Stimulated activated naive B cell treated with anti-CD40 and anti-IgM and Interleukin-4, amounts not matched to agents 10 μg/mL and 1 μg/mL and 100 μg/mL, for 72 hours (primary cell): ENCODE results near the gene TTC21A.

Experiments
- ATAC-seq, 2 donors: fragments of 150-1000 bp; cut with Tn5 transposase; replicated peaks; 2 replicates each; pipeline ENCODE4 v1.10.0; 2021; ENCODE audit warnings: moderate library complexity in 1 of 2
- DNase-seq: peaks from one replicate; pipeline ENCODE4 v3.0.0; 2021
- H3K27ac Mint-ChIP-seq: one replicate; pipeline ENCODE4 v1.8.0; 2022; ENCODE audit warnings: mild to moderate bottlenecking, mixed read lengths
- H3K27me3 Mint-ChIP-seq, 2 donors: one replicate each; pipeline ENCODE4 v1.8.0; 2022; ENCODE audit warnings: mixed read lengths in 2 of 2
- H3K36me3 Mint-ChIP-seq, 2 donors: one replicate each; pipeline ENCODE4 v1.8.0; 2022; ENCODE audit warnings: mixed read lengths in 2 of 2, mild to moderate bottlenecking in 1 of 2
- H3K4me1 Mint-ChIP-seq, 2 donors: one replicate each; pipeline ENCODE4 v1.8.0; 2022; ENCODE audit warnings: mixed read lengths in 2 of 2, mild to moderate bottlenecking in 1 of 2
- H3K4me3 Mint-ChIP-seq, 2 donors: one replicate each; pipeline ENCODE4 v1.8.0; 2022; ENCODE audit warnings: mild to moderate bottlenecking in 2 of 2, mixed read lengths in 2 of 2, moderate library complexity in 1 of 2
- H3K9me3 Mint-ChIP-seq, 2 donors: one replicate each; pipeline ENCODE4 v1.8.0; 2022; ENCODE audit warnings: mixed read lengths in 2 of 2, mild to moderate bottlenecking in 1 of 2

The TTC21A gene

DNA sequence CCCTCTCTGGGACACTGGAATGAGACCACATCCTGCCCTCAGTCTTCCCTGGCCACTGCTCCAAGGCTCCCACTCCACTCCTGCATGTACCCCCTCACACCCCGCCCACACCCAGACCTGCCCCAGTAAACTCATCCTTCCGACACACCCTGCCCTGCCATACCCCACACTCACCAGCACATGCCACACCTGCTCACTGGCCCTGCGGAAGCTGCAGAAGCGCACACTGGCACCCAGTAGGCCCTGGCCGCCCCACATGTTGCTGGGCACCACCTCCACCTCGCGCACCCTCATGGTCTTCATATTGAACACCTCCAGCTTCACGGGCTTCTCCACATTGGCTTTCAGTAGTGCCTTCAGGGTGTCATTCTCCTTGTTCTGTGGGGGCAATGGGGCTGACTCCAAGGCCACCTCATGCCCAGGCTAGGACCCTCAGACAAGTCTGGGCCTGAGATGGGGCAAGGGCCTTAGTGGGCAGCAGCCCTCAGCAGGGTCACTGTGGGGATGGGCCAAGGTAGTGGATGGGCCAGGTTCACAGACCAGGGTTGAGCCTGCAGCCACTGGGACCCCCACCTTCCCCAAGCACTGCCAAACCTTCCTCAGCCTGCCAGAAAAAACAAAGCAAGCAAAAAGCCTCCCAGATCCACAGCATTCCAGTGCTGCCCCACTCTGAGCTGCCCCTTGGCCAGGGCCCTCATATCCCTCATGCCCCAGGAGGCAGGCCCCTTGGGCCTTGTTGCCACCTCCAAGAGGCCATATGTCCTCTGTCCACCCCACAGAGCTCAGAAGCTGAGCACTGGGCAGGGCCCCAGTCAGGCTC, 4.8 kb upstream of the TTC21A start:
- H3K36me3 Mint-ChIP-seq = peaks cover 12 to 22% of the 10 kb centered on the region in 2 donors
- H3K27ac Mint-ChIP-seq = peak overlapping the region; percentile 44
- DNase-seq = no peak
- no peaks in the 10 kb centered on the region for H3K27me3 Mint-ChIP-seq
- no peak for ATAC-seq
- H3K4me3 Mint-ChIP-seq = no peak overlapping the region
- no peaks in the 10 kb centered on the region for H3K9me3 Mint-ChIP-seq
- H3K4me1 Mint-ChIP-seq = peaks cover 42 to 57% of the 10 kb centered on the region in 2 donors

GRCh38 chr3:39103324-39103693, 4.2 kb upstream of the TTC21A start:
- H3K27ac Mint-ChIP-seq = peak overlapping the region; percentile 21
- H3K4me1 Mint-ChIP-seq = peaks cover 48 to 63% of the 10 kb centered on the region in 2 donors
- ATAC-seq = no peak
- no peaks in the 10 kb centered on the region for H3K27me3 Mint-ChIP-seq
- DNase-seq = no peak
- H3K36me3 Mint-ChIP-seq = peaks cover 7 to 22% of the 10 kb centered on the region in 2 donors
- no peak overlapping the region for H3K4me3 Mint-ChIP-seq
- H3K9me3 Mint-ChIP-seq = no peaks in the 10 kb centered on the region

DNA sequence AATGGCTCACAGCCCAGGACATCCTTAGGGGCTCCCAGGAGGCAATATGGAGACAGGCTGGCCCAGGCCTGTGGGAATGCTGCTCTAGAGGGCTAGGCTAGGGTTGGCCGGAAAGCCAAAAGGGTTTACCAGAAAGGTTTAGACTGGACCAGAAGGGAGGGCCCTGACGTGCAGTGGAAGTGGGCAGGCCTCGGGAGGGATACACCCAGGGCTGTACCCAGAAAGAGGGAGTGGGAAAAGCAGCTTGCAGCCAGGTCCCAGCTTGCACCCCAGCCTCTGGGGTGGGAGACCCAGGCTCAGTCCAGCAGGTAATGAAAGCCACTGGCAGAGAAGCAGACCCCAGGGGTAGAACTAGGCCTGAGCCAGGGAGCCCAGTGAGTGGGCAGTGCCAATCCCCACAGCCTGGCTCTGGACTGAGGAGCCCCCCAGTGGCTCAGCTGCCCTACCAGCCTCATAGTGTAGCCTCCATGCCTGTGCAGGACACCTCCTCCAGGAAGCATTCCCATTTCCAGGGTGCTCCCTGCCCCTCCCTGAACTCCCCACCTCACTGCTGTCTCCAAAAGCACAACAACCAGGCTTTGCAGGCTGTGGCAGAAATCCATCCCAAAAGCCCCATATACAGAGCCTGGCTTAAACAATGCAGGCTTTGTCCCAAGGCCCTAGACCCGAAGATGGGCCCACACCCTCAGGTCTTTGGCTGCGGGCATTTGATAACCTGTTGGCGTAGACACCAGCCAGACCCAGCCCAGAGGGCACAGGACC, 3.5 kb upstream of the TTC21A start:
- peaks cover 54 to 70% of the 10 kb centered on the region in 2 donors for H3K4me1 Mint-ChIP-seq
- H3K36me3 Mint-ChIP-seq = peaks cover 7 to 22% of the 10 kb centered on the region in 2 donors
- H3K27me3 Mint-ChIP-seq = no peaks in the 10 kb centered on the region

GRCh38 chr3:39104961-39105686, 2.4 kb upstream of the TTC21A start:
- H3K27ac Mint-ChIP-seq = peak overlapping the region; percentile 63
- no peaks in the 10 kb centered on the region for H3K9me3 Mint-ChIP-seq
- ATAC-seq (no peak), DNase-seq (no peak)
- no peaks in the 10 kb centered on the region for H3K27me3 Mint-ChIP-seq
- H3K4me1 Mint-ChIP-seq = peaks cover 59 to 76% of the 10 kb centered on the region in 2 donors
- H3K36me3 Mint-ChIP-seq = peaks cover 7 to 22% of the 10 kb centered on the region in 2 donors
- peak overlapping the region in 1 of 2 donors; percentile 1 for H3K4me3 Mint-ChIP-seq

More for the DNA sequence above, 3.5 kb upstream of the TTC21A start:
- H3K9me3 Mint-ChIP-seq = no peaks in the 10 kb centered on the region
- H3K4me3 Mint-ChIP-seq = no peak overlapping the region
- DNase-seq (no peak), ATAC-seq (no peak)
- no peak overlapping the region for H3K27ac Mint-ChIP-seq

GRCh38 chr3:39105687-39106063, 1.8 kb upstream of the TTC21A start:
- Mint-ChIP-seq H3K4me1 (peaks cover 59 to 76% of the 10 kb centered on the region in 2 donors), H3K4me3 (peak overlapping the region; percentile 90 to 91), H3K27ac (peak overlapping the region; percentile 42), H3K9me3 (no peaks in the 10 kb centered on the region), H3K36me3 (peaks cover 5 to 19% of the 10 kb centered on the region in 2 donors), H3K27me3 (no peaks in the 10 kb centered on the region)
- ATAC-seq (no peak), DNase-seq (no peak)

GRCh38 chr3:39106281-39106811, 1.1 kb upstream of the TTC21A start:
- Mint-ChIP-seq H3K4me1 (peaks cover 59 to 70% of the 10 kb centered on the region in 2 donors), H3K36me3 (peaks cover 4 to 14% of the 10 kb centered on the region in 2 donors), H3K27ac (peak overlapping the region; percentile 90), H3K4me3 (peak overlapping the region; percentile 90 to 91), H3K27me3 (no peaks in the 10 kb centered on the region), H3K9me3 (no peaks in the 10 kb centered on the region)
- DNase-seq = no peak
- no peak for ATAC-seq

GRCh38 chr3:39106851-39107387, 561 bp upstream of the TTC21A start:
- Mint-ChIP-seq H3K9me3 (no peaks in the 10 kb centered on the region), H3K36me3 (peaks cover 4 to 14% of the 10 kb centered on the region in 2 donors), H3K27ac (peak overlapping the region; percentile 90), H3K27me3 (no peaks in the 10 kb centered on the region), H3K4me3 (peak overlapping the region; percentile 90 to 91), H3K4me1 (peaks cover 57 to 67% of the 10 kb centered on the region in 2 donors)
- ATAC-seq (peak; percentile 8 to 17), DNase-seq (no peak)

DNA sequence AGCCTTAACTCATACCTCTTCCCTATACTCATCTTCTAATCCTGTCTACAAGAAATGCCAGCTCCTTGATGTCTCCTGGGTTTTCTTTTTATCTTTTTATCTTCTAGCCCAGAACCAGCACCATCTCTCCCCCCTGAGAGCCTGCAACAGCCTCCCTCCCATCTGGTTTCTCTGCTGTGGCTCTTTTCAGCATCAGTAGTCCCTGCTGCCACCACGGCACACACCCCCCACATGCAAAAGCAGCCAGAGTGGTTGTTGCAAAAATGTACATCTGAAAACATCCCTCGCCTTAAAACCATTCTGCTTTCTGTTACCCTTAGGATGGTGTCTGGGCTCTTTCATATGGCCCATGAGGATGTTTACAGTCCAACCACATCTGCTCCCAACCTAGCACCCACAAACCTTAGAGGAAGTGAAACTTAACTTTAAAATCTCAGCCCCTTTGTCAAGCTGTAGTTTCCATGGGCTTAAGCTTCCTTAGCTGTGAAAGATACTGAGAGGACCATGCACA, 775 bp downstream of the TTC21A start:
- H3K27ac Mint-ChIP-seq = peak overlapping the region; percentile 94
- DNase-seq (peak; percentile 40), ATAC-seq (peak; percentile 80 to 85)
- H3K4me3 Mint-ChIP-seq = peak overlapping the region; percentile 89 to 90
- H3K4me1 Mint-ChIP-seq = peaks cover 44 to 53% of the 10 kb centered on the region in 2 donors
- H3K27me3 Mint-ChIP-seq = no peaks in the 10 kb centered on the region
- no peaks in the 10 kb centered on the region for H3K9me3 Mint-ChIP-seq
- H3K36me3 Mint-ChIP-seq = peaks cover 0 to 6% of the 10 kb centered on the region in 2 donors

DNA sequence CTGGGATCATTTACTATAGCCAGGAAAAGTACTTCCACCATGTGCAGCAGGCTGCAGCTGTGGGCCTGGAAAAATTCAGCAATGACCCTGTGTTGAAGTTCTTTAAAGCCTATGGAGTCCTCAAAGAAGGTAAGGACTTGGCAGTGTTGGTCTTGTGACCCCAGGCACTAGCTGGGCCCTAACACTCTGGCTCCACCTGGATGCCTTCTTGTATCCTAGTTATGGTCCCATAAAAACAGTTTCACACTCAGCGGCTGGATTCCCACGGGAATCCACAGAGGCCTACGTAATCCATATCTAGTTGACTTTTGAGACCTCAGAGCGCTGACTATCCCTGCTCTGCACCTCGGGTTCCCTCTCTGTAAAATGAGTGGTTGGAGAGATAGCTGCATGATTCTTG, 1.6 kb downstream of the TTC21A start:
- Mint-ChIP-seq H3K4me1 (peaks cover 38 to 45% of the 10 kb centered on the region in 2 donors), H3K27me3 (no peaks in the 10 kb centered on the region), H3K4me3 (no peak overlapping the region), H3K9me3 (no peaks in the 10 kb centered on the region), H3K36me3 (peaks cover 0 to 6% of the 10 kb centered on the region in 2 donors), H3K27ac (peak overlapping the region; percentile 68)
- ATAC-seq (no peak), DNase-seq (no peak)

- H3K36me3 Mint-ChIP-seq = peaks cover 0 to 1% of the 10 kb centered on the region in 2 donors
- no peaks in the 10 kb centered on the region for H3K9me3 Mint-ChIP-seq
- no peak overlapping the region for H3K4me3 Mint-ChIP-seq
- no peak for ATAC-seq
- no peaks in the 10 kb centered on the region for H3K27me3 Mint-ChIP-seq
- no peak for DNase-seq
- peaks cover 34 to 38% of the 10 kb centered on the region in 2 donors for H3K4me1 Mint-ChIP-seq
- H3K27ac Mint-ChIP-seq = peak overlapping the region; percentile 10
These were observed 2.7 kb downstream of the TTC21A start for GRCh38 chr3:39110041-39110639.

GRCh38 chr3:39112113-39112512, 4.6 kb downstream of the TTC21A start:
- peaks cover 17 to 20% of the 10 kb centered on the region in 2 donors for H3K4me1 Mint-ChIP-seq

DNA sequence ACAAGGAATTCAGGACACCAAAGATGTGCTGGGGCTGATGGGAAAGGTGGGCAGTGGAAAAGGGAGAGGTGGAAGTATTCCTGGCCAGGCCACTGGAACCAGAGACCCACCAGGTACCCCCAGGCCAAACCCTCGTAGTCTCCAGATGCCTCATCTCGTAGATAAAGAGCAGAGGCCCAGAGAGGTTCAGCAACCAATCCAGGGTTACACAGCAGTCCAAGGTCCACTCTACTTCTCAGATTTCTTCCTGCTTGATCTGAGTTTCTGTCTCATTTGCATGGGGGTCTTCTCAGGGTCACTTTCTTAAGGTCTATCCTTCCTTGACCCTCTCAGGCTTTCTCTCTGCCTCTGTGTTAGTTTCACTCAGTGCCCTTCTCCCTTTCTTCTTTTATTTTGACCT, 5.1 kb downstream of the TTC21A start:
- ATAC-seq = no peak
- DNase-seq = no peak
- no peaks in the 10 kb centered on the region for H3K27me3 Mint-ChIP-seq
- H3K27ac Mint-ChIP-seq = peak overlapping the region; percentile 21
- peaks cover 0 to 3% of the 10 kb centered on the region in 2 donors for H3K36me3 Mint-ChIP-seq
- no peak overlapping the region for H3K4me3 Mint-ChIP-seq
- peaks cover 17 to 21% of the 10 kb centered on the region in 2 donors for H3K4me1 Mint-ChIP-seq
- no peaks in the 10 kb centered on the region for H3K9me3 Mint-ChIP-seq

More at GRCh38 chr3:39112113-39112512, 4.6 kb downstream of the TTC21A start:
- no peaks in the 10 kb centered on the region for H3K27me3 Mint-ChIP-seq
- H3K9me3 Mint-ChIP-seq = no peaks in the 10 kb centered on the region
- H3K36me3 Mint-ChIP-seq = peaks cover 0 to 3% of the 10 kb centered on the region in 2 donors
- H3K4me3 Mint-ChIP-seq = no peak overlapping the region
- no peak overlapping the region for H3K27ac Mint-ChIP-seq
- DNase-seq = no peak
- ATAC-seq = no peak

- Mint-ChIP-seq H3K4me1 (peaks cover 15 to 21% of the 10 kb centered on the region in 2 donors), H3K27ac (no peak overlapping the region), H3K27me3 (no peaks in the 10 kb centered on the region), H3K36me3 (peaks cover 0 to 5% of the 10 kb centered on the region in 2 donors), H3K4me3 (no peak overlapping the region), H3K9me3 (no peaks in the 10 kb centered on the region)
- no peak for ATAC-seq
- DNase-seq = no peak
These were observed 5.8 kb downstream of the TTC21A start for GRCh38 chr3:39113291-39113690.
